Caco-2 (cell line): ENCODE data around the gene ANKRD30A. TPM values are rescaled to one million over a fixed set of nuclear protein-coding genes. Genes with fewer than 3 reads are reported as not detected.

Experiments used
- BruUV-seq: library from RNA; stranded (reverse); fragments of 400-500 nt; replicated peaks from 2 replicates; lab custom pipeline; 2021; lab: Mats Ljungman, UMichigan
- CTCF ChIA-PET: fragments of 300-600 bp; sonication (Branson Sonifier 250); formaldehyde crosslinking; loops from one replicate; lab custom pipeline; 2022; ENCODE audit warnings: antibody characterized with exemption; lab: Charles Lee
- POLR2A ChIA-PET: fragments of 300-600 bp; sonication (Branson Sonifier 250); formaldehyde crosslinking; loops from one replicate; lab custom pipeline; 2022; ENCODE audit warnings: antibody characterized with exemption; lab: Charles Lee
- DNase-seq, 2 experiments: peaks; one replicate each; pipeline versions ENCODE4 v3.0.0 to v3.0.0-alpha.2; 2020 to 2022
- H3K27me3 ChIP-seq: replicated peaks from 2 replicates; pipeline ENCODE4 v1.6.0; 2011; ENCODE audit warnings: low read length; ENCODE audit not compliant: control insufficient read depth, insufficient read depth
- H3K36me3 ChIP-seq: 2 replicates; pipeline ENCODE4 v1.5.1; 2011; ENCODE audit warnings: low read length; ENCODE audit not compliant: control insufficient read depth, insufficient read depth
- H3K4me1 ChIP-seq: fragments of 250-450 bp; sonication (Bioruptor Pico); 2 replicates; pipeline ENCODE4 v1.5.1; 2020; ENCODE audit warnings: mild to moderate bottlenecking
- H3K4me3 ChIP-seq: 2 replicates; pipeline ENCODE4 v1.5.1; 2011; ENCODE audit warnings: low read depth, mild to moderate bottlenecking, control low read depth, low read length
- H3K9me3 ChIP-seq: fragments of 250-450 bp; sonication (Bioruptor Pico); 2 replicates; pipeline ENCODE4 v1.5.1; 2020; ENCODE audit warnings: mild to moderate bottlenecking, moderate library complexity
- H3K27ac Mint-ChIP-seq: one replicate; pipeline ENCODE4 v1.8.0; 2022; ENCODE audit warnings: mixed read lengths; ENCODE audit not compliant: unreplicated experiment
- H3K27me3 Mint-ChIP-seq: one replicate; pipeline ENCODE4 v1.8.0; 2022; ENCODE audit warnings: mixed read lengths; ENCODE audit not compliant: insufficient read depth, unreplicated experiment
- H3K36me3 Mint-ChIP-seq: one replicate; pipeline ENCODE4 v1.8.0; 2022; ENCODE audit warnings: mild to moderate bottlenecking, mixed read lengths; ENCODE audit not compliant: insufficient read depth, unreplicated experiment
- H3K4me1 Mint-ChIP-seq: one replicate; pipeline ENCODE4 v1.8.0; 2022; ENCODE audit warnings: low read depth, mixed read lengths; ENCODE audit not compliant: unreplicated experiment
- H3K4me3 Mint-ChIP-seq: one replicate; pipeline ENCODE4 v1.8.0; 2022; ENCODE audit warnings: mild to moderate bottlenecking, moderate library complexity, mixed read lengths; ENCODE audit not compliant: unreplicated experiment
- H3K9me3 Mint-ChIP-seq: one replicate; pipeline ENCODE4 v1.8.0; 2022; ENCODE audit warnings: mixed read lengths; ENCODE audit not compliant: unreplicated experiment
- CTCF ChIP-seq, 2 experiments: fragments of 200-600 bp in 1 of 2; IDR thresholded peaks; 1 replicate in 1 of 2; 2 replicates in 1 of 2; pipeline versions ENCODE4 v1.5.1 to v1.8.0; 2011 to 2022; ENCODE audit warnings: antibody characterized with exemption in 1 of 2, control low read depth in 1 of 2, inconsistent platforms in 1 of 2, low read depth in 1 of 2, low read length in 1 of 2, mild to moderate bottlenecking in 1 of 2, moderate library complexity in 1 of 2; ENCODE audit not compliant: insufficient read depth in 1 of 2, severe bottlenecking in 1 of 2, unreplicated experiment in 1 of 2
- intact Hi-C: fragments of 100-400 bp; cut with micrococcal nuclease; formaldehyde crosslinking; loops from one replicate; pipeline ENCODE4 v1.10.0; 2022; ENCODE audit not compliant: unreplicated experiment
- total RNA-seq: library from RNA; stranded (reverse); gene quantifications from 2 replicates; pipeline ENCODE4 v1.2.3, GENCODE V29; 2022

The ANKRD30A gene
- total RNA-seq, 1 experiment from 2014 or later, result 0.14 TPM

- Mint-ChIP-seq H3K4me1 (no peaks in the 10 kb centered on the region), H3K27me3 (no peaks in the 10 kb centered on the region), H3K4me3 (no peak overlapping the region), H3K9me3 (no peaks in the 10 kb centered on the region), H3K27ac (no peak overlapping the region), H3K36me3 (no peaks in the 10 kb centered on the region)
- no peak for DNase-seq
- ChIA-PET CTCF (no interaction called here), POLR2A (no interaction called here)
- Histone ChIP-seq H3K9me3 (no peaks in the 10 kb centered on the region), H3K36me3 (no peaks in the 10 kb centered on the region), H3K27me3 (no peaks in the 10 kb centered on the region), H3K4me3 (no peak overlapping the region), H3K4me1 (no peaks in the 10 kb centered on the region)
- intact Hi-C loops, result no loop called here
- BruUV-seq, result no TSS peak
- TF ChIP-seq CTCF (IDR thresholded peaks at IDR 0.05; ENCODE audit: insufficient read depth in 1 of 2, low read depth in 1 of 2, low read length in 1 of 2, severe bottlenecking in 1 of 2, unreplicated experiment in 1 of 2), result no peak
These were observed 96.6 kb downstream of the ANKRD30A start for GRCh38 chr10:37222046-37222445.

GRCh38 chr10:37225163-37225562 lies 99.8 kb downstream of the ANKRD30A start:
- no TSS peak for BruUV-seq
- DNase-seq, result no peak
- Mint-ChIP-seq H3K27me3 (no peaks in the 10 kb centered on the region), H3K36me3 (no peaks in the 10 kb centered on the region), H3K4me1 (no peaks in the 10 kb centered on the region), H3K4me3 (no peak overlapping the region), H3K27ac (no peak overlapping the region), H3K9me3 (no peaks in the 10 kb centered on the region)
- intact Hi-C loops, result no loop called here
- ChIA-PET POLR2A (no interaction called here), CTCF (no interaction called here)
- no peak for TF ChIP-seq CTCF (IDR thresholded peaks at IDR 0.05; ENCODE audit: insufficient read depth in 1 of 2, low read depth in 1 of 2, low read length in 1 of 2, severe bottlenecking in 1 of 2, unreplicated experiment in 1 of 2)
- no peaks in the 10 kb centered on the region for H3K9me3 ChIP-seq
- H3K36me3 ChIP-seq, result no peaks in the 10 kb centered on the region
- H3K4me3 ChIP-seq, result no peak overlapping the region
- no peaks in the 10 kb centered on the region for H3K27me3 ChIP-seq
- no peaks in the 10 kb centered on the region for H3K4me1 ChIP-seq

GRCh38 chr10:37226524-37226923 lies 101.1 kb downstream of the ANKRD30A start:
- ChIA-PET POLR2A (no interaction called here), CTCF (no interaction called here)
- H3K9me3 ChIP-seq, result no peaks in the 10 kb centered on the region
- DNase-seq, result no peak
- intact Hi-C loops, result no loop called here
- Mint-ChIP-seq H3K27me3 (no peaks in the 10 kb centered on the region), H3K4me3 (no peak overlapping the region), H3K4me1 (no peaks in the 10 kb centered on the region), H3K9me3 (no peaks in the 10 kb centered on the region), H3K27ac (no peak overlapping the region), H3K36me3 (no peaks in the 10 kb centered on the region)
- TF ChIP-seq CTCF (IDR thresholded peaks at IDR 0.05; ENCODE audit: insufficient read depth in 1 of 2, low read depth in 1 of 2, low read length in 1 of 2, severe bottlenecking in 1 of 2, unreplicated experiment in 1 of 2), result no peak
- H3K4me3 ChIP-seq, result no peak overlapping the region
- no peaks in the 10 kb centered on the region for H3K4me1 ChIP-seq
- H3K27me3 ChIP-seq, result no peaks in the 10 kb centered on the region
- no peaks in the 10 kb centered on the region for H3K36me3 ChIP-seq
- no TSS peak for BruUV-seq
